HG02571 (cell line): ENCODE measurements around the gene UCK2.

Experiments
- ATAC-seq: cut with Tn5 transposase; IDR thresholded peaks from one replicate; pipeline ENCODE4 v1.9.1; 2021; ENCODE audit warnings: mild to moderate bottlenecking, moderate library complexity; ENCODE audit not compliant: unreplicated experiment

The UCK2 gene

DNA sequence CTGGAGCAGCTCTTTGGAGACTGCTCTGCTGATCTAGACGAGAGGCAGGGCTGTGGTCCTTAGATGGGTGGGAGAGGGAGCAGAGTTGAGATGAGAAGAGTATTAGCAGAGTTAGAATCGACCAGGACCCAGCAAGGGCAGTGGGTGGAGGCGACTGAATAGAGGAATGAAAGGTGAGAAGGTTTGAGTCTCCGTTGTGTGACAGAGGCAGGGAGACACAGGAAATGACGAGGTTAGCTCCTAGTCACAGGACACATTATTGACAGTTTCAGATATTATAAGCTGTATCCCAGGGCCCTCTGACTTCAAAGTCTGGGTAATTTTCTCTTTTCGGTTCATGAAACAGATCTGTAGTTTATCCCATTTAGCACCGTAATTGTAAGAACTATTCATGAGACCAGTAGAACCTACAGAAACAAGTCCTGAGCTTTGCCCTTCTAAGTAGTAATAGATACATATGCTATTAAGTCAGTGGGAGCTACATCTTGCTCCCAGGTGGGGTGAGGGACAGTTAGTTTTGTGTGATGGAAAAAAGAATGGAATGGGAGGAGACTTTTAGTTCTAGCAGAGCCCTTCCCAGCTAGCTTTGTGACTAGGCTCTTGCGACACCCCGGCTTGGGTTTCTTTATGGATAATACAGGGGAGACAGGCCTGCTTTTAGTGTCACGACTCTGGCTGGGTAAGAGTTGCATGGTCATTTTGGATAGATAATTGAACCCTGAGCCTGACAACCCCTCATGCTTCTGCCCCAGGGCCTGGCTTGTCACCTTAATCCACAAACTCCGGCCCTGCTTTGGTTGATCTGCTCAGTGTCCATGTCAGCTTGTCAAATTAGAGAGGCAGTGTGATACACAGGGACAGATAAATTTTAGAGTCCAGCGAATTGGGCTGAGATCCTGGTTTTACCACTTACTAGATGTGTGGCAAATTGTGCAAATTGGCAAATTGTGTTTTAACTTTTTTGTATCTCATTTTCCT is 70.2 kb downstream of the UCK2 start:
- ATAC-seq, result no peak

DNA sequence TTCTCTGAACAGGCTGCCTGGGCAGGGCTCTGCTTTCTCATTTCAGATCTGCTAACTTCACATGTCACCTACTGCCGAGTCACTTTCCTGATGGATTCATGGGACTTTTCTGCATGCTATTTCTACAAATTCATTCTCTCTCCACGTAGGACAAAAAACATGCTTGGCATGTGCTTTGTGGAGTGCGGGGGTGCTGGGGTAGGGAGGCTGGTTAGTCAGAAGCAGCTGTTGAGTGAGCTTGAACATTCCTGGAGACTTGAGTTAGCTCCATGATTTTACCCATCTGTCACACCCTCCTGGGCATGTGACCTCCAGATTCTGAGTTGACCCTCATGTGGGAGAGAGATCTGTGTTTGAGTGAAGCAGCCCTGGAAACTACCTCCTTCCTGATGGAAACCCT is 71.4 kb downstream of the UCK2 start:
- no peak for ATAC-seq

- ATAC-seq, result no peak
These were observed 72.1 kb downstream of the UCK2 start for GRCh38 chr1:165899461-165899941.

- ATAC-seq, result no peak
These were observed 73.4 kb downstream of the UCK2 start for GRCh38 chr1:165900576-165901380.

DNA sequence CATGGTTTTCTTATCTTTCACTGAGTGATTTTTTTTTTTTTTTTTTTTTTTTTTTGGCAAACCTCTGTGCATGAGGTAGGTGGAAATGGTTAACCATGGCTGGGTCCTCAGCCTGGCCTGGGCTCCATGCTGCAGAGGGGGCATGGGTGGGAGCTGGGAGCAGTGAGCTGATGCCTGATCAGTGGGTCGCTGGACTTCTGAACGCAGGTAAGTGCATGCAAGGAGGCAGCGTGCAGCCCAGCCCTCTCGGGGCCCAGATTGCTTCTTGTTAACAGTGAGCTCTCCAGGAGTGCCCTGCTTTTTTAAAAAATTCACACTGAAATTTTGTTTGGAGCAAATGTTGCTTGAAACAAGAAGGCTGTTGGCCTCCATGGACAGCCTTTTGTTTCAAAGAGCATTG is 75.2 kb downstream of the UCK2 start:
- ATAC-seq, result no peak

DNA sequence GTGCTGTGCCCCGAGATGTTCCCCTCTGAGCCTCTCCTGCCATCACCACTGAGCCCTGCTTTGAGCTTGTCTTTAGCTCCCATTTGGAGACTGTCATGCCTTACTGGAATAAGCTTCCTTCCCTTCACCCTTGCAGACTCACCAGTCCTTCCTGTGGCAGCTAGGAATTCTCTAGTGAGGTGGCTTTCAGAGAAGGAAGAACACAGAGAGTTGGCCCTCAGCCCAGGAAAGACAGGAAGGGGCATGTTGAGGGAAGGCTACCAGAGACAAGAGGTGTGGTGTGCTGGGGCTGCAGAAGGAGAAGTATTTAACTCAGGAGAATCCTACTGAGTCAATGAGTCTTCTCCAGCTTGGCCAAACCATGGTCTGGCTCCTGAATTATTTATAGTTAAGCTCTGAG is 76.3 kb downstream of the UCK2 start:
- no peak for ATAC-seq

DNA sequence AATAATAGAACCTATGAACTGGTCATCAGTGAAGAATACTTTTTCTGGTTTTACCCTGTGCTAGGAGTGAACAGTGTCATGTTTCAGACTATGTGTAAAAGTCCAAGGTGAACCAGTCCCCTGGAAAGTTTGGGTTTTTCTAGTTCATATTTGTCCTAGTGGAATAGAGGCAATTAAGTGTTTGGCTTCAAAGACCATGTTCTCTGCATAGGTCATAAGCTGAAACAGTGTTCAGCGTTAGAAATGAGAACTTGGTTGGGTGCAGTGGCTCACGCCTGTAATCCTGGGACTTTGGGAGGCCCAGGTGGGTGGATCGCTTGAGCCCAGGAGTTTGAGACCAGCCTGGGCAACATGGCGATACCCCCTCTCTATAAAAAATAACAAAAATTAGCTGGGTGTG is 77.5 kb downstream of the UCK2 start:
- no peak for ATAC-seq

DNA sequence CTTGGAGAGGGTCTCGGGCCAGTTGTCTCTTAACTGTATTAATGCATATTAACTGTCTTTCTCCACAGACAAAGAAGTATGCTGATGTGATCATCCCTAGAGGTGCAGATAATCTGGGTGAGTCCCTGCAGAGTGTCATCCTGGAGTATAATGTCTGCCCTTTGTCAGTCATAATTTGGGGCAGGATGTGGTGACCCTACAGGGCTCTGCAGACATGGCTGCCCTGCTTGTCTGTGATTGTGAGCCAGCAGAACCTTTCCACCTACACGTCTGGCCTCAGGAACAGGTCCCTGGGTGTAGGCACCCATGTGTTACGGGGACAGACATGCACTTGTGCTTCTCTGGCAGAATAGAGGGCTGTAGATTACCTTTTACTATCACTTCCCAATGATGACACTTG is 78.4 kb downstream of the UCK2 start:
- ATAC-seq, result no peak

- no peak for ATAC-seq
These were observed 79.9 kb downstream of the UCK2 start for GRCh38 chr1:165907256-165907857.

DNA sequence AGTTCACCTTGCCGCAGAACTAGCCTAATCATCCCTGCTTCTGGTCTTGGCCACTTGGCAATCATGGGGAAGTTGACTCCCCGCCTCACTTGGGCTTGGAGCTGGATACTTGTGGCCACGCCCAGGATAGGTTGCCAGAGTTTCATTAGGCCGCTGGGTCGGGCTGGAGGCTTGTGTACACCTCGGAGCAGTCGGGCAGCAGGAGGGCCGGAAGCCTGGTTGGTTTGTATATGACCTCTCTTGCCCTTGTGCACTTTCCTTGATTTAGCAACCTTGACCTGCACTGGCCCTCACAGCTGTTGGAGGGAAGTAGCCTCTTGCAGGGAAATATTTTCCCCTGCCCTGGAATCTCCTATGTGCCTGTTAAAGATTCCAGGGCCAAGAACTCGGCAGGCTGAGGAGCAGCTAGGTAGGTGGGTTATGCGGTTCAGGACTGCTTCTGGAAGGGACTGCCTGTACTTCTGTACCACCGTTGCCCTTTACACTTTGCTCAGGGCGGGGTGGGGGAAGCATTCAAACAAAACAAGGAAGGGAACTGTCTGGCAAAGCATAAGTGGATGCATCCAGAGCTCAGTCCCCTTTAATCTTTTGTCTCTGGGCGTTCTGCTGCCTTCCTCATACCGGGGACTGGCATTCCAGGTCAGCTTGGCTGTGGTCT is 83.5 kb downstream of the UCK2 start:
- no peak for ATAC-seq

DNA sequence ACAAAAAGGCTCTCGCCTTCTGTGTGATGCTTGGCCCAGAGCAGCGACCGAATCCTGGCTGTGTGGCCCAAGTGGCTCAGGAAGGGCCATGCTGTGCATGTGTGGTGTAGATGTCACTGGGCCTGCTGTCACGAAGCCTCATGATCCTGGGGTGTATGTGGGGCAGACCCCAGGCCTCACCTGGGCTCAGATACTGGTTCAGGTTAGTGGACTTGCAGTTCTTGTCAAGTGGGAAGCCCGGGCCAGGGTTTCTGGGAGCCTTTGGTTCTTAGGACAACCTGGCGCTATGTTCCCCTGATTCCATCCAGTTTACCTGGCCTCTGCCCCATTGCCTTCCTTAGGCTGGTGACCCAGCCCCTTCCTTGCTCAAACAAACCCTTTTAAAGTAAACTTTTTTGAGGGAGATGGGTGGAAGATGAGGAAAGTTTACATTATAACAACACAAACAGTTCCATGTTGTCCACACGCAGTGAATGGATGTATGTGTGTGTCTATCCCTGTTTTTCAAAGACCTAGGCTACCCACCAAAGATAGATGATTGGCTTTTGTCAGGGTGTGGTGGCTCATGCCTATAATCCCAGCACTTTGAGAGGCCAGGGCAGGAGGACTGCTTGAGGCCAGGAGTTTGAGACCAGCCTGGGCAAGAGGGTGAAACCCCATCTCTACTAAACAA is 84.3 kb downstream of the UCK2 start:
- no peak for ATAC-seq

DNA sequence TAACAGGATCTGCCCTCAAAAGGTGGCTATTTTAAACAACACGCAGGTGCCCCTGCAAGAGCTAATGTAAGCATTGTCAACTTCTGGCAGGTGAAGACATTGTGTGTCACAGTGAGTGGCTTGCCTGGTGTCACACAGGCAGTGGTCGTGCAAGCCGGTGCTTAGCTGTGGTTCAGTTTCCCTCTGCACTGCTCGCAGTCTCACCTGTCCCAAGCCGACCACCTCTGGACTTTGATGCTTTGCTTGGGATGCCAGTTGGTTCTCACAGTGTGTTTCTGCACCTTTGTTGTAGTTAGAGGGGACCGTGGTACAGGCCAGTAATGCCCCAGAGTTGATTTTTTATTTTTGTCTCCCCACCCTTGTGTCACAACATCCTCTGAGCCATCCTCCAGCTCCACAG is 85.2 kb downstream of the UCK2 start:
- ATAC-seq, result no peak

- peak; percentile 70 for ATAC-seq
These were observed 86.9 kb downstream of the UCK2 start for GRCh38 chr1:165914136-165914798.

GRCh38 chr1:165915480-165915879 is 88.1 kb downstream of the UCK2 start:
- no peak for ATAC-seq

DNA sequence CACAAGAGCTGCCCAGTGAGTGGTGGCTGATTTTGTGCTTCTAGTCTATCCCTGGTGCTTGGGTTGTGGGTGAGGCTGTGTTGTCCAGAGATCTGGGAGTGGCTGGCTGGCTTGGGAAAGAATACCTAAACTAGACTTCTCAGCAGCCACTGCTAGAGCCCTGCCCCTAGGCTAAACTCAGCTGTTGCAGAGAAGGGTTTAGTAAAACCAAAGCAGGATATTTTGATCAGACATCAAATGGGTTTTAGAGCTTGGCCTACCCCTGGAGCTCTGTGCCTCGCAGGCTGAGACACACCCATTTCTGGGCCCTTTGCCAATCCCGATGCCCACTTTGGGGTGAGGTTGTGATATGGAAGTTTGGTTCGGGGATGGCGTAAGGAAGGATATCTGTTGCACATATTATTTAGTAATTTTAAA is 88.5 kb downstream of the UCK2 start:
- no peak for ATAC-seq

- ATAC-seq, result no peak
These were observed 89.8 kb downstream of the UCK2 start for GRCh38 chr1:165917166-165917565.

- no peak for ATAC-seq
These were observed 96.7 kb downstream of the UCK2 start for GRCh38 chr1:165924117-165924516.

- no peak for ATAC-seq
These were observed 98.2 kb downstream of the UCK2 start for GRCh38 chr1:165925498-165926079.

DNA sequence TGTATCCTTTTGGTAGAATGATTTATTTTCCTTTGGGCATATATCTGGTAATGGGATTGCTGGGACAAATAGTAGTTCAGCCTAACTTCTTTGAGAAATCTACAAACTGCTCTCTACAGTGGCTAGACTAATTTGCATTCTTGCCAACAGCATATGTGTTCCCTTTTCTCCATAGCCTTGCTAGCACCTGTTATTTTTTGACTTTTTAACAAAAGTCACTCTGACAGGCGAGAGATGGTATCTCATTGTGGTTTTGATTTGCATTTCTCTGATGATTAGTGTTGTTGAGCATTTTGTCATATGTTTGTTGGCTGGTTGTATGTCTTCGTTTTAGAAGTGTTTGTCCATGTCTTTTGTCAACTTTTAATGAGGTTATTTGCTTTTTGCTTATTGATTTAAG is 99.8 kb downstream of the UCK2 start:
- ATAC-seq, result peak; percentile 73
